Measurements from ENCODE around the gene B4GALT6. TPM values are rescaled to one million over a fixed set of nuclear protein-coding genes. Genes with fewer than 3 reads are reported as not detected.

Gene B4GALT6
- total RNA-seq, 2 experiments from 2014 or later = 1.1 to 2.0 TPM

GRCh38 chr18:31651369-31651768 is 33.0 kb downstream of the B4GALT6 start:
- CTCF ChIA-PET = no interaction called here
- H3K9me3 Mint-ChIP-seq = no peaks in the 10 kb centered on the region
- POLR2A ChIA-PET = no interaction called here
- no peak for DNase-seq
- peaks cover 5% of the 10 kb centered on the region for H3K4me1 Mint-ChIP-seq
- no peak overlapping the region for H3K4me3 Mint-ChIP-seq
- no peak overlapping the region for H3K27ac Mint-ChIP-seq
- H3K36me3 Mint-ChIP-seq (ENCODE audit: low read depth) = no peaks in the 10 kb centered on the region
- peaks cover 19% of the 10 kb centered on the region for H3K27me3 Mint-ChIP-seq

DNA sequence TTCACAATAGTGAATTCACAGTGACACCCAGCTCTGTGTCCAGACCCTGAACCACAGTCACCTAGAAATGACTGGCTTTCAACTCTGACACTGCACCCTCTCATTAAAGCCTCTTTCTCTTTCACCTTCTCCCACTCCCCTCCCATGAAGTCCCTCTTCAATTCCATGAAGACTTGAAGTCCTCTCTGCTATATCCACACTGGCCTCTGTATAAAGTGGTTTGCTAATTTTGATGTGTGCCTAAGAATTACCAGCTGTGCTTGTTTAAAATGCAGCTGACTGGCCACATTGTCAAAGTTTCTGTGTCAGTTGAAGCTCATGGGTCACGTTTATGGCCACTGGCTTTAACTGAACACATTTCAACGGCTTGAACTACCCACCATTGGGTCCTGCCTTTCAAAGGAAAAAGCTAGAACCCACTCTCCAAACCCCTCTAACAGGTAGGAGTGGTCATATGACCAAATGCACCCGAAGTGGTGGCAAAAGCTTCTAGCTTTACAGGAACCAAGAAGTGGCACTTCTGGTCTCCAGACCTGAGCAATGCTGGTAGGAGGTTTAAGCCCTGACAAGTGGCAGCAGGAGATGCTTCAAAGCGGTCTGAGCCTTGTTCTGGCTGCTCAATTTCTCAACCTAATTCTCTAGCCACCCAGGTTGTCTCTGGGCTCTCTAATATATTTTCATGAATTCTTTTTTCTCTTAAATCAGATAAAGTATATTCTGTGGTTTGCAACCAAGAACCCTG is 34.2 kb downstream of the B4GALT6 start:
- DNase-seq = no peak
- no peak overlapping the region for H3K4me3 Mint-ChIP-seq
- ChIA-PET CTCF (no interaction called here), POLR2A (no interaction called here)
- H3K27ac Mint-ChIP-seq = no peak overlapping the region
- H3K36me3 Mint-ChIP-seq (ENCODE audit: low read depth) = no peaks in the 10 kb centered on the region
- peaks cover 19% of the 10 kb centered on the region for H3K27me3 Mint-ChIP-seq
- H3K9me3 Mint-ChIP-seq = no peaks in the 10 kb centered on the region
- peaks cover 11% of the 10 kb centered on the region for H3K4me1 Mint-ChIP-seq

DNA sequence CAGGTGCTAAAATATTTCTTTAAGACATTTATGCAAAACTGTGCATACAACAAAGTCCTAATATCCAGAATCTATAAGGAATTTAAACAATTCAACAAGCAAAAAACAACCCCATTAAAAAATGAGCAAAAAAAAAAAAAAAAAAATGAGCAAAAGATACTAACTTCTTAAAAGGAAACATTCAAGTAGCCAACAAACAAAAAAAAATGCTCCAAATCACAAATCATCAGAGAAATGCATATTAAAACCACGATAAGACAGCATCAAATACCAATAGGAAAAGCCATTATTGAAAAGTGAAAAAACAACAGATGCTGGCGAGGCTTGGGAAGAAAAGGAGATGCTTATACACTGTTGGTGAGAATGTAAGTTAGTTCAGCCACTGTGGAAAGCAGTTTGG is 34.9 kb downstream of the B4GALT6 start:
- H3K4me3 Mint-ChIP-seq = no peak overlapping the region
- POLR2A ChIA-PET = no interaction called here
- H3K36me3 Mint-ChIP-seq (ENCODE audit: low read depth) = no peaks in the 10 kb centered on the region
- no peak for DNase-seq
- H3K4me1 Mint-ChIP-seq = peaks cover 11% of the 10 kb centered on the region
- H3K27me3 Mint-ChIP-seq = peaks cover 19% of the 10 kb centered on the region
- H3K9me3 Mint-ChIP-seq = no peaks in the 10 kb centered on the region
- H3K27ac Mint-ChIP-seq = no peak overlapping the region
- CTCF ChIA-PET = no interaction called here

- Mint-ChIP-seq H3K4me3 (no peak overlapping the region), H3K36me3 (ENCODE audit: low read depth) (no peaks in the 10 kb centered on the region), H3K4me1 (peaks cover 11% of the 10 kb centered on the region), H3K27me3 (peaks cover 19% of the 10 kb centered on the region), H3K9me3 (no peaks in the 10 kb centered on the region), H3K27ac (no peak overlapping the region)
- DNase-seq = no peak
- ChIA-PET POLR2A (no interaction called here), CTCF (no interaction called here)
These were observed 35.4 kb downstream of the B4GALT6 start for GRCh38 chr18:31648966-31649429.

DNA sequence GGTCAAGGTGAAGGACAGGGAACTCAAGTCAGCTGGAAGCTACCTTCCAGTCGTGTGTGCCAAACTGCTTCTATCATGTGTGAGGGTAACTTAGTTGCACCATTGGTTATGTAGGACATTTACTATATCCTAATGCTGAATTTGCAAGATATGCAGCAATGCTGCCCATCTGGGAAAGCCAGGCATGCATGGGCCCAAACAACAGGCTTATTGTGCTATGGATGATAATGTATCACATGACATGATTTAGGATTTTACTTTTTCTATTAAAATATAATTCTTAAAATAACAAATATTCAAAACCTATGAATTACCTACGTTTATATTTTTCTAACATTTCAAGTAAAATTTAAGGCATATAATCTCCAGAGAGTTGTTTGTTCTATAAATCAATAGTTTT is 35.9 kb downstream of the B4GALT6 start:
- H3K4me1 Mint-ChIP-seq = peaks cover 11% of the 10 kb centered on the region
- H3K36me3 Mint-ChIP-seq (ENCODE audit: low read depth) = no peaks in the 10 kb centered on the region
- CTCF ChIA-PET = no interaction called here

GRCh38 chr18:31647127-31647753 is 37.1 kb downstream of the B4GALT6 start:
- Mint-ChIP-seq H3K27me3 (peaks cover 11% of the 10 kb centered on the region), H3K27ac (no peak overlapping the region), H3K4me3 (no peak overlapping the region), H3K9me3 (no peaks in the 10 kb centered on the region), H3K36me3 (ENCODE audit: low read depth) (no peaks in the 10 kb centered on the region), H3K4me1 (peaks cover 11% of the 10 kb centered on the region)
- no peak for DNase-seq
- ChIA-PET POLR2A (no interaction called here), CTCF (interaction anchor here (1.4 kb wide), 1 partner anchor 37 kb away, joined by 3 read pairs; no protein-coding TSS in a partner anchor)

More for the DNA sequence above, 35.9 kb downstream of the B4GALT6 start:
- Mint-ChIP-seq H3K4me3 (no peak overlapping the region), H3K9me3 (no peaks in the 10 kb centered on the region), H3K27ac (no peak overlapping the region), H3K27me3 (peaks cover 19% of the 10 kb centered on the region)
- POLR2A ChIA-PET = no interaction called here
- DNase-seq = no peak

GRCh38 chr18:31646332-31647126 is 37.9 kb downstream of the B4GALT6 start:
- Mint-ChIP-seq H3K4me1 (peaks cover 11% of the 10 kb centered on the region), H3K27me3 (peaks cover 7% of the 10 kb centered on the region), H3K27ac (no peak overlapping the region), H3K9me3 (no peaks in the 10 kb centered on the region), H3K36me3 (ENCODE audit: low read depth) (no peaks in the 10 kb centered on the region), H3K4me3 (no peak overlapping the region)
- POLR2A ChIA-PET = no interaction called here
- CTCF ChIA-PET = interaction anchor here (1.4 kb wide), 1 partner anchor 36 kb away, joined by 3 read pairs; no protein-coding TSS in a partner anchor
- DNase-seq = no peak

DNA sequence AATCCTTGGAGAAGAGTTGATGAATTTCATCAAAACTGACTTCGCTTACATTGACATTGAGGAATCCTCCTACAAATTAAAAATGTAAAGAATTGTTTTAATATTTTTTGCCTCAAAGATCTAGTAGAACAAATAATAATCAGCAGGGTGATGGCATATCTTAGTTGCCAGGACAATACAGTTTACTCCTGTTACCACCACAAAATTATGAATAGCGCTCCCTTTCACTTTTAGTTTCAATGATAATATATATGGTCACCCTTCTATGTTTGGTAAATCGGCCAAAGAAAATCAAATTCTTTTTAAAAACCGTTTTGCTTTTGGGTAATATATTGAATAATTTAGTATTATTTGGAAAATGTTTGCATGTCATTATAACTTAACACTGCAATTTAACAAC is 39.0 kb downstream of the B4GALT6 start:
- Mint-ChIP-seq H3K9me3 (no peaks in the 10 kb centered on the region), H3K4me1 (peaks cover 11% of the 10 kb centered on the region), H3K27me3 (peaks cover 3% of the 10 kb centered on the region), H3K36me3 (ENCODE audit: low read depth) (no peaks in the 10 kb centered on the region), H3K4me3 (no peak overlapping the region), H3K27ac (no peak overlapping the region)
- ChIA-PET POLR2A (no interaction called here), CTCF (no interaction called here)
- no peak for DNase-seq

DNA sequence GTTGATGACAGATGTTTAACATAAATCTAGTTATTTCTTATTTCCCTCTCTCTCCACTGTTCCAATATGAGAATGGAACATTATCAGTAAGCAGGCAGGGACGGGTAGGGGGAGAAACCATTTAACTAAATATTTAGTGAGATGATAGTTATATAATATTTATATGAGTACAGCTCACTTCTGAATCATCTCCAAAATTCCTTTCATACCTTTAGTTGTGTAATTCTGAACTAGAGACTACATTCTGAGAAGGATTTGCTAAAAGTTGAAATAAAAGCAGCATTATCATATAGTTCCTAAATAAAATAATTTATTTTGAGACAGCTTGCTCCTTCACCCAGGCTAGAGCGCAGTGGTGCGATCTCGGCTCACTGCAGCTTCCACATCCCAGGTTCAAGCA is 41.4 kb downstream of the B4GALT6 start:
- Mint-ChIP-seq H3K4me3 (no peak overlapping the region), H3K4me1 (peaks cover 11% of the 10 kb centered on the region), H3K36me3 (ENCODE audit: low read depth) (no peaks in the 10 kb centered on the region), H3K27ac (no peak overlapping the region), H3K9me3 (no peaks in the 10 kb centered on the region), H3K27me3 (no peaks in the 10 kb centered on the region)
- CTCF ChIA-PET = no interaction called here
- no peak for DNase-seq
- POLR2A ChIA-PET = no interaction called here

DNA sequence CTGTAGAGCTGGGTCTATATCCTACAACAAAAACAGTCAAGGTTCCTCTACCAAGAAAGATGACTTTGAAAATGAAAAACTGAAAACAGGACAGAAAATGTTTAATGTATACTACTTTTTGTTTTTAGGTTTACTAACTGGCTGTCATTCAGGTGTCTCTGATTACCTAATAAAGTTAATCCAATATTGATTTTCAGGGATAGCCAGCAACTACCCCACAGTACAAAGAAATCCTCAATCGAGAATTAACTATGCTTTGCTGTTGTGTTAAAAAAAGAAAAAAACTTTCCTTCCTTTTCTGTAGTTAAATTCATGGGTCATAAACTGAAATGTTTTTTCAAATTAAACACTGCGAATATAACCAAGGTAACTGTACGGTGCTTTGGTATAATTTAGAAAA is 46.9 kb downstream of the B4GALT6 start:
- no peak for DNase-seq
- Mint-ChIP-seq H3K27ac (no peak overlapping the region), H3K9me3 (no peaks in the 10 kb centered on the region), H3K27me3 (no peaks in the 10 kb centered on the region), H3K36me3 (ENCODE audit: low read depth) (no peaks in the 10 kb centered on the region), H3K4me3 (no peak overlapping the region), H3K4me1 (peaks cover 15% of the 10 kb centered on the region)
- CTCF ChIA-PET = no interaction called here
- POLR2A ChIA-PET = no interaction called here

GRCh38 chr18:31636387-31636786 is 48.0 kb downstream of the B4GALT6 start:
- peaks cover 15% of the 10 kb centered on the region for H3K4me1 Mint-ChIP-seq
- no peak for DNase-seq
- ChIA-PET POLR2A (no interaction called here), CTCF (no interaction called here)
- H3K4me3 Mint-ChIP-seq = no peak overlapping the region
- no peak overlapping the region for H3K27ac Mint-ChIP-seq
- no peaks in the 10 kb centered on the region for H3K27me3 Mint-ChIP-seq
- H3K9me3 Mint-ChIP-seq = no peaks in the 10 kb centered on the region
- no peaks in the 10 kb centered on the region for H3K36me3 Mint-ChIP-seq (ENCODE audit: low read depth)

- peak overlapping the region; percentile 9 for H3K27ac Mint-ChIP-seq
- H3K4me1 Mint-ChIP-seq = peaks cover 15% of the 10 kb centered on the region
- H3K36me3 Mint-ChIP-seq (ENCODE audit: low read depth) = no peaks in the 10 kb centered on the region
- ChIA-PET CTCF (no interaction called here), POLR2A (no interaction called here)
- no peaks in the 10 kb centered on the region for H3K9me3 Mint-ChIP-seq
- no peak overlapping the region for H3K4me3 Mint-ChIP-seq
- no peaks in the 10 kb centered on the region for H3K27me3 Mint-ChIP-seq
- no peak for DNase-seq
These were observed 50.1 kb downstream of the B4GALT6 start for GRCh38 chr18:31634331-31634713.
